GM21515 (cell line): ENCODE results near the gene OR5M11.
"Not testable (repeated sequence)": the region's sequence is repeated elsewhere in the genome, so short reads cannot be mapped to it uniquely, and the experiment has no call there.

ENCODE experiments used
- ATAC-seq: cut with Tn5 transposase; IDR thresholded peaks from one replicate; pipeline ENCODE4 v1.9.1; 2021; ENCODE audit not compliant: unreplicated experiment

Gene OR5M11

GRCh38 chr11:56543157-56543556, at the start of gene OR5M11:
Gene OR5M11, minus strand, starts transcription at chr11:56543257. Its CDS starts 0 bp downstream, at chr11:56543257.
- no peak for ATAC-seq

GRCh38 chr11:56592088-56592717, 49.1 kb upstream of the OR5M11 start:
- not testable (repeated sequence) for ATAC-seq

- no peak for ATAC-seq
Measured at GRCh38 chr11:56577621-56578020, 34.6 kb upstream of the OR5M11 start, which contains the start of gene OR5M10. Gene OR5M10, minus strand, starts transcription at chr11:56577721. Its CDS starts 0 bp downstream, at chr11:56577721.

GRCh38 chr11:56558574-56558973, 15.5 kb upstream of the OR5M11 start:
- ATAC-seq = no peak

DNA sequence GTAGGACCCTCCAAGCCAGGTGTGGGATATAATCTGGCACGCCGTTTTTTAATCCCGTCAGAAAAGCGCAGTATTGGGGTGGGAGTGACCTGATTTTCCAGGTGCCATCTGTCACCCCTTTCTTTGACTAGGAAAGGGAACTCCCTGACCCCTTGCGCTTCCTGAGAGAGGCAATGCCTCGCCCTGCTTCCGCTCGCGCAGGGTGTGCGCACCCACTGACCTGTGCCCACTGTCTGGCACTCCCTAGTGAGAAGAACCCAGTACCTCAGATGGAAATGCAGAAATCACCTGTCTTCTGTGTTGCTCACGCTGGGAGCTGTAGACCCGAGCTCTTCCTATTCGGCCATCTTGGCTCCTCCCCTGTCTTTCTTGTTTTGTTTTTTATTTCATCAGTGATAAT, 11.6 kb upstream of the OR5M11 start:
- not testable (repeated sequence) for ATAC-seq

- no peak for ATAC-seq
Measured at GRCh38 chr11:56545531-56545930, 2.5 kb upstream of the OR5M11 start.

DNA sequence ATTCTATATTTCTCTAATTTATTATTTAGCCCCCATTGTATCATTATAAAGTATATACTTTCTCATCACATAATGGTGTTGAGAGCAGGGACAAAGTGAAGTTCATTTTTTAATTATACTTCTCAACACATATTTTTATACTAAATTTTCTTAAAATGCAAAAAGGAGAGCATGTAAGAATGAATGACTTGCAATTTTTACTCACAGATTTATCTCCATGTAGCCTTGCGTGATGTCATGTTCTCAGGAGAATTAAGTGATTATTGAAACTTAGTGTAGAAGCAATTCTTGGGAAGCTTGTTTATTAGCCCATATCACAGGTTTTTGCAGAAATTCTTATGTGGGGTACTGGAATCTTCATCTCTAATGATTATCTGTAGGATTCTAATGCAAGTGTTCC, 682 bp upstream of the OR5M11 start:
- no peak for ATAC-seq

DNA sequence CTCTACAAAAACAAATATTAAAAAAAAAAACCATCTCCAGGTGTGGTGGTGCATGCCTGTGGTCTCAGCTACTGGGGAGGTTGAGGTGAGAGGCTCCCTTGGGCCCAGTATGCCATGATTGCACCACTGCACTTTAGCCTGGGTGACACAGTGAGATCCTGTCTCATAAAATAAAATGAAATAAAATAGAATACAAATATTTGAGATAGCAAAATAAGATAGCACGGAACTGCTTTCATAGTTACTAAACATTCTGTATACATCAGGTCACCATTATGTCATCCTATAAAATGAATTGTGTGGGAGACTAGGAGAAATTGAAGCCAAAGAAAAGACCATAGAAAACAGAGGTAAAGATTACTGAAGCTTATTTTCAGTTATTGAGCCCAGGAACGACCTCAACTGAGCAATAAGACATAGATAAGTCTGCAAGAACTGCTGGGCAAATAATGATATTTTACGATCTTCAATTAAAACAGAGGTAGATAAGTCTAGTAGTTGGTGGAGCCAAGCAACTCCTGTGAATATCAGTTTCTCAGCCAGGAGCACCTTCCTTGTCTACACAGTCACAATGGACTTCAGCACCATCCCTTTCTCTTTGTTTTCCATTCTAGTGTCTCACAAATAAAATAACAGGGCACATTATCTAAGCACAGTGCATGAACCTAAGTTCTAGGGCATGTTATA, 9.9 kb downstream of the OR5M11 start:
- ATAC-seq = no peak

DNA sequence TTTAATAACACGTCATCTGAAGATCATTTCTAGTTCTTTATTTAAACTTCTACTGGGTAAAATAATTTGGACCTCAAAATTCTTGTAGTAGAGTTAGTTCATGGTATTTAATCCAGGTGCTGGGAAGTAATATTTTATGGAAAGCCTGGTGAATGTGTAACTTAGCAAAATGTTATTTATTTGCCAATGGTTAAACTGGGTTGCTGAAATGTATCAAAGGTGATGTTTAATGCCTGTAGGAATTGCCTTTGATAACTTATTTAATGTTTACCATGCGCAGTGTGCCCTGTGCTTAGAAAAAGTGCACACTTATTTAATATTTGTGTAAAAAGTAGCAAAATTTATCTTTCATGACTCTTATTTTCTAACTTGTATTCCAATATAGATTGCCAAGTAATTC, 11.2 kb downstream of the OR5M11 start:
- no peak for ATAC-seq

- no peak for ATAC-seq
Measured at GRCh38 chr11:56522008-56522407, 21.0 kb downstream of the OR5M11 start.

DNA sequence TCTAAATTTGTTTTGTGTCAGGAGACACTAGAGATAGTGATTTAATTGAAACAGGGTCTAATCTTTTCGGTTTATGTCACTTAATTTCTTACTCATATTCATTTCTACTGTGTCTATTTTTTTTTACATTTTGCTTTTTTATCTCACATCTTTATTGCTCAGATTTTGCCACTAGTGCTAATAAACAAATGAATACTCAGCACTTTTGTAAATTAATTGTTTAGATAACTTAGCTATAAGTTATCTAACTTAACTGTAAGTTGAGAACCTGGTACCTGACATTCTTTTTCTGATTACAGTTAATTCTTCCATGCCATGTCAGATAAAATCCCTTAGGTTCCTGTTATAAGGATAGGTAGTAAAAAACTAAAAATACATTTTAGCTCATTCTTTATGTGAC, 29.8 kb downstream of the OR5M11 start:
- no peak for ATAC-seq

- ATAC-seq = no peak
Measured at GRCh38 chr11:56509439-56509838, 33.6 kb downstream of the OR5M11 start.

- ATAC-seq = no peak
Measured at GRCh38 chr11:56497010-56497409, 46.0 kb downstream of the OR5M11 start.

- ATAC-seq = no peak
Measured at GRCh38 chr11:56495117-56495516, 47.9 kb downstream of the OR5M11 start.
